ENCODE results near the gene CDIP1.

The CDIP1 gene

DNA sequence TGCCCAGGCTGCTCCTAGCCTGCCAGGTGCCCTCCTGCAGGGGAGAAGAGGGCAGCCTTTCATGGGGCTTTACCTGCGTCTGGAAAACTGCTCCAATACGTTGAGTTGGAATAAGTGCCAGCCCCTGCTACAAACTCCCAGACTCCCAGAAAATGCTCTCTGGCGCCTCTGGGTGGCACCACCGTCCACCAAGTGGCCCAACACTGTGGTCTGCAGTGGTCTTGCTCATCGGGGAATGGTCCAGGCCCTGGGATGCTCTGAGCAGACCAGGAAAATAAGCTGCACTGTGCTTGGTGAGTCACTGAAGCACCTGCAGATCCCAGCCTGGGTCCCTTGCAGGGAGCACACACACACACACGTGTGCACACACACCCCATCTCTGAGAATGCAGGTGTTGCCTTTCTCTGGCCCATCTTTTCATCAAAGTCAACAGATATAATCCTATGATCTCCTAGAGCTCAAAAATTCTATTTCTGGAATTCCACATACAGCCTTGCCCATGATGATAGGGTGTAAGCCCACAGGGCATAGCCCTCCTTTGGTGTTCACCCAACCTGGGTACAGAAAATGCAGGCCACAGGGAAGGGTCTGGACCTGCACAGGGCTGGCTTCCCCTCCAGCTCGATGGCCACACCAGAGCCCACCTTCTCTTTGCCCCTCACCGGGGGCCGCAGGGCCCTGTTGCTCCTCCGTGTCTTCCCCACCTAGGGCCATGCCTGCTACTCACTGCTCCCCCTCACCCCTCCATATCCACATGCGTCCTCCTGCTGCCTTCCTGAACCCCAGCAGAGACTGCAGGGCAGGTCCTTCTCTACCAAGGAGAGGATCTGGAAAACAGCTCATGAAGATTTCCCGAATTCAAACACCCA, 20.5 kb downstream of the CDIP1 start:
- TF ChIP-seq MYC (IDR thresholded peaks at IDR 0.05; ENCODE audit: low read depth, low read length) (no peak), POLR2A (IDR thresholded peaks at IDR 0.05; ENCODE audit: extremely low read depth, insufficient read length) (no peak)
- TF ChIP-seq, protein P1, sequence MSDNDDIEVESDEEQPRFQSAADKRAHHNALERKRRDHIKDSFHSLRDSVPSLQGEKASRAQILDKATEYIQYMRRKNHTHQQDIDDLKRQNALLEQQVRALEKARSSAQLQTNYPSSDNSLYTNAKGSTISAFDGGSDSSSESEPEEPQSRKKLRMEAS (IDR thresholded peaks at IDR 0.05; ENCODE audit: low read depth, low read length): no peak
- TF ChIP-seq, protein P2, sequence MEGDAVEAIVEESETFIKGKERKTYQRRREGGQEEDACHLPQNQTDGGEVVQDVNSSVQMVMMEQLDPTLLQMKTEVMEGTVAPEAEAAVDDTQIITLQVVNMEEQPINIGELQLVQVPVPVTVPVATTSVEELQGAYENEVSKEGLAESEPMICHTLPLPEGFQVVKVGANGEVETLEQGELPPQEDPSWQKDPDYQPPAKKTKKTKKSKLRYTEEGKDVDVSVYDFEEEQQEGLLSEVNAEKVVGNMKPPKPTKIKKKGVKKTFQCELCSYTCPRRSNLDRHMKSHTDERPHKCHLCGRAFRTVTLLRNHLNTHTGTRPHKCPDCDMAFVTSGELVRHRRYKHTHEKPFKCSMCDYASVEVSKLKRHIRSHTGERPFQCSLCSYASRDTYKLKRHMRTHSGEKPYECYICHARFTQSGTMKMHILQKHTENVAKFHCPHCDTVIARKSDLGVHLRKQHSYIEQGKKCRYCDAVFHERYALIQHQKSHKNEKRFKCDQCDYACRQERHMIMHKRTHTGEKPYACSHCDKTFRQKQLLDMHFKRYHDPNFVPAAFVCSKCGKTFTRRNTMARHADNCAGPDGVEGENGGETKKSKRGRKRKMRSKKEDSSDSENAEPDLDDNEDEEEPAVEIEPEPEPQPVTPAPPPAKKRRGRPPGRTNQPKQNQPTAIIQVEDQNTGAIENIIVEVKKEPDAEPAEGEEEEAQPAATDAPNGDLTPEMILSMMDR (IDR thresholded peaks at IDR 0.05; ENCODE audit: low read depth, low read length): peak; percentile 57
- H3K4me3 ChIP-seq (ENCODE audit: low read depth, low read length): no peak overlapping the region
- peak; percentile 52 for DNase-seq (ENCODE audit: low read depth)

DNA sequence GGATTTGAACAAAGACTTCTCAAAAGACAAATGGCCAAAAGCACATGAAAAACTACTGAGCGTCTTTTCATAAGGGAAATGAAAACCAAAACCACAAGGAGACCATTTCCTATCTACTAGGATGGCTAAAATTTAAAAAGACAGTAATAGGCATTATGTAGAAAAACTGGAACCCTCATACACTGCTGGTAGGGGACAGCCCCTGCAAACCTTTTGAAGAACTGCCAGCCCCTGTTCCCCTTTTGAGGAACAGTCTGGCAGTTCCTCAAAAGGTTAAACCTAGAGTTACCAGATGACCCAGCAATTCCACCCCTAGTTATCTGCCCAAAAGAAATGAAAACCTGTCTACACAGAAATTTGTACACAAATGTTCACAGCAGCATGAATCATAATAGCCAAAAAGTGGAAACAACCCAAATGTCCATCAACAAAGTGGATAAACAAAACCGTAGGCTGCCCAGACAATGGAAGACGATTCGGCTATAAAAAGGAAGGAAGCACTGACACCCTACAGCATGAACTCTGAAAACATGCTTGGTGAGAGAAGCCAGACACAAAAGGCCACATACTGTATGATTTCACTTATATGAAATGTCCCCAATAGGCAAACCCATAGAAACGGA, 22.9 kb downstream of the CDIP1 start:
- peak overlapping the region; percentile 21 for H3K4me3 ChIP-seq (ENCODE audit: low read depth, low read length)
- TF ChIP-seq, protein P1 (IDR thresholded peaks at IDR 0.05; ENCODE audit: low read depth, low read length): no peak
- TF ChIP-seq MYC (IDR thresholded peaks at IDR 0.05; ENCODE audit: low read depth, low read length): no peak
- peak; percentile 85 for DNase-seq (ENCODE audit: low read depth)

DNA sequence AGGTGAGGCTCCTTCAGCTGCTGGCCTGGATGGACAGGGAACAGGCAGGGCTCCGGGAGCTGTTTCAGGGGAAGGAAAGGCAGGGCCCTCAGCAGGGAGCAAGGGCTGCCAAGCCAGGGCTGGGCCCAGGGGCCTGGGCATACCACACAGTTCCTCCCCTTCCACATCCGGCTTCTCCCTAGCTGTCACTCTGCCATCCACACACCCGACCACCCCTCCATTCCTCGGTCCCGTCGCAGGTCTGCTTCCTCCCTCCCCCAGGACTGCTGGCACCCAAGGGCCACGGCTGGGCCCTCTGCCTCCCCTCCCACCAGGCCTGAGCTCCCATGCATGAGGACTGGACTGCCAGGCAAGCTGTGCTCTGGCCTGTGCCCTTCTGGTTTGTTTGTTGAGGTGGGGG, 24.0 kb downstream of the CDIP1 start:
- TF ChIP-seq POLR2A (IDR thresholded peaks at IDR 0.05; ENCODE audit: extremely low read depth, insufficient read length) (no peak), MYC (IDR thresholded peaks at IDR 0.05; ENCODE audit: low read depth, low read length) (no peak)
- TF ChIP-seq, protein P2 (IDR thresholded peaks at IDR 0.05; ENCODE audit: low read depth, low read length): no peak
- TF ChIP-seq, protein P1 (IDR thresholded peaks at IDR 0.05; ENCODE audit: low read depth, low read length): no peak
- no peak overlapping the region for H3K4me3 ChIP-seq (ENCODE audit: low read depth, low read length)
- no peak for DNase-seq (ENCODE audit: low read depth)

DNA sequence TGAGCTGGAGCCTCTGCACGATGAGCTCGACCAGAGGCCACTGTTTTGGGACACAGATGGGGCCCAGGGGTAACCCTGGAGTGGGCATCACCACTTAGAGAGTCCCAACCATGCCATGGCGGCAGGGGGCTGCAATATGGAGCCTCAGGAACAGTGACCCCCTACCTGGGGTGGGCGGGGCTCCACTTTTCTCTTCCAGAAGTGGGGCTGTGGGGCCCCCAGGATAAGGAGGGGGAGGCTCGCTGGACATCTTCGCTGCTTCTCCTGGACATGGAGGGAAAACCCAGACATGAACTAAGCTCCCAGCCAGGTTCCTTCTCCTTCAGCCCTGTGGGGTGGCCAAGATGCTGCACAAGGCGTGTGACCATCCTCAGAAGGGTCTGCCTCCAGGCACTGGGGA, 24.7 kb downstream of the CDIP1 start:
- no peak for DNase-seq (ENCODE audit: low read depth)
- no peak overlapping the region for H3K4me3 ChIP-seq (ENCODE audit: low read depth, low read length)
- no peak for TF ChIP-seq MYC (IDR thresholded peaks at IDR 0.05; ENCODE audit: low read depth, low read length)
- TF ChIP-seq, protein P1 (IDR thresholded peaks at IDR 0.05; ENCODE audit: low read depth, low read length): no peak
- TF ChIP-seq POLR2A (IDR thresholded peaks at IDR 0.05; ENCODE audit: extremely low read depth, insufficient read length): no peak

DNA sequence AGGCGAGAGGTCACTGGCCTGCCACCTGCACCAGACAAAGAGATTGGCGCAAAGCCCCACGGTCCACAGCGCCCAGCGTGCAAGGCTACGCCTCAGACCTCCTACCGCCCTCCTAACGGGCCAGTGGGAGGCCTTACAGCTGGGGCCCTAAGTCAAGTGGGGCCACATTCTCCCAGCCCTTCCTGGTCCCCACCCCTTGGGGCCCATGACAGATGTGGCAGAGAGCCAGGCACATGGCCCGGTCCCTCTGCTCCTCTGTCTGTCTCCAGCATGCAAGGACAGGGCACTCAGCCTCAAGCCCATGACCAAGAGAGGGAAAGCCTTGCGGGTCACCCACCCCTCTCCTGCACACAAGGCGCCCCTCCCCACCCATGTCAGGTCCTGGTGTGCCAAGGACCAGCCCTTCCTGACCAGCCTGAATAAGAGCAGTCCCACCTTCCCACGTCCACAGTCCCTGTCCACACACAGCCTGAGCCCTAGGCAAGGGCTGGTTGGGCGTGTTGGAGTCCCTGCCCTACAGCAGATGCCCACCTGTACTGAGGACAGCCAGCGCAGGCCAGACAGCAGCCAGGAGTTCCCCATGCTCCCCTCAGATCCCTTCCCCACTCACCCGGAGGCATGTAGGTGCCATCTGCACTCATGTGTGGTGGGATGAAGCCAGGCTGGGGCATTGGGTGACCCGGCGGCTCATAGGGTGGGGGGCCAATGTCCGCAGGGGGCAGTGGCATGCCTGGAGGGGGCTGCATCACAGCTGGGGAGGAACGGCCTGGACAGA, 25.3 kb downstream of the CDIP1 start:
- TF ChIP-seq, protein P1 (IDR thresholded peaks at IDR 0.05; ENCODE audit: low read depth, low read length): no peak
- TF ChIP-seq MYC (IDR thresholded peaks at IDR 0.05; ENCODE audit: low read depth, low read length) (no peak), POLR2A (IDR thresholded peaks at IDR 0.05; ENCODE audit: extremely low read depth, insufficient read length) (no peak)
- TF ChIP-seq, protein P2 (IDR thresholded peaks at IDR 0.05; ENCODE audit: low read depth, low read length): no peak
- no peak for DNase-seq (ENCODE audit: low read depth)
- H3K4me3 ChIP-seq (ENCODE audit: low read depth, low read length): no peak overlapping the region

DNA sequence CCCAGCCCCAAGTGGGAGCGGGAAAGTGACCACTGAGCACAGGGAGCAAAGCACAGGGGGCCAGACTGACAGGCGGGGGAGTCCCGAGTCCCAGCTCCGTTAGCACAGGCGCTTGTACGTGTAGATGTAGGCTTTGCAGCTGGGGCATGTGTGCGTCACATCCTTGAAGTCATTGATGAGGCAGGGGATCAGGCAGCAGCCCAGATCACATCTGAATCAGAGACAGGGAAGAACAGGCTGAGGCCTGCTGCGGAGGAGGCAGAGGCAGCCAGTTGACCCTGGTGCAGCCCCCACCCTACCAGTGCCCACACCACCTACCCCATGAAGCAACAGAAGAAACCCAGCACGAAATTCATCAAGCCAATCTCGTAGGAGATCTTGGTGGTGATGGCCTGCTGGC, 26.1 kb downstream of the CDIP1 start:
- TF ChIP-seq, protein P2 (IDR thresholded peaks at IDR 0.05; ENCODE audit: low read depth, low read length): no peak
- TF ChIP-seq, protein P1 (IDR thresholded peaks at IDR 0.05; ENCODE audit: low read depth, low read length): no peak
- TF ChIP-seq POLR2A (IDR thresholded peaks at IDR 0.05; ENCODE audit: extremely low read depth, insufficient read length): no peak
- TF ChIP-seq MYC (IDR thresholded peaks at IDR 0.05; ENCODE audit: low read depth, low read length): no peak
- no peak for DNase-seq (ENCODE audit: low read depth)
- no peak overlapping the region for H3K4me3 ChIP-seq (ENCODE audit: low read depth, low read length)

All from NB4 (cell line).